Vagina (tissue), 2 donors: ENCODE measurements around the gene ZNF785.

ENCODE experiments used
- POLR2AphosphoS5 ChIP-seq, 2 donors: sonication (generic); formaldehyde crosslinking; IDR thresholded peaks; one replicate each; pipeline ENCODE4 v1.9.0; 2017; ENCODE audit warnings: antibody characterized with exemption in 2 of 2, mild to moderate bottlenecking in 2 of 2, low read depth in 1 of 2; ENCODE audit not compliant: insufficient read depth in 1 of 2
- TF ChIP-seq, protein P1 (sequence below), 3 experiments: fragments of 450-650 bp in 2 of 3; fragments of 200-600 bp in 1 of 3; sonication (generic) in 1 of 3; IDR thresholded peaks; one replicate each; pipeline ENCODE4 v1.5.1; 2017 to 2019; ENCODE audit warnings: antibody characterized with exemption in 3 of 3, mild to moderate bottlenecking in 2 of 3, moderate library complexity in 2 of 3

- TF ChIP-seq POLR2AphosphoS5 (IDR thresholded peaks at IDR 0.05; ENCODE audit: insufficient read depth in 1 of 2, low read depth in 1 of 2) = no peak
- TF ChIP-seq, protein P1, sequence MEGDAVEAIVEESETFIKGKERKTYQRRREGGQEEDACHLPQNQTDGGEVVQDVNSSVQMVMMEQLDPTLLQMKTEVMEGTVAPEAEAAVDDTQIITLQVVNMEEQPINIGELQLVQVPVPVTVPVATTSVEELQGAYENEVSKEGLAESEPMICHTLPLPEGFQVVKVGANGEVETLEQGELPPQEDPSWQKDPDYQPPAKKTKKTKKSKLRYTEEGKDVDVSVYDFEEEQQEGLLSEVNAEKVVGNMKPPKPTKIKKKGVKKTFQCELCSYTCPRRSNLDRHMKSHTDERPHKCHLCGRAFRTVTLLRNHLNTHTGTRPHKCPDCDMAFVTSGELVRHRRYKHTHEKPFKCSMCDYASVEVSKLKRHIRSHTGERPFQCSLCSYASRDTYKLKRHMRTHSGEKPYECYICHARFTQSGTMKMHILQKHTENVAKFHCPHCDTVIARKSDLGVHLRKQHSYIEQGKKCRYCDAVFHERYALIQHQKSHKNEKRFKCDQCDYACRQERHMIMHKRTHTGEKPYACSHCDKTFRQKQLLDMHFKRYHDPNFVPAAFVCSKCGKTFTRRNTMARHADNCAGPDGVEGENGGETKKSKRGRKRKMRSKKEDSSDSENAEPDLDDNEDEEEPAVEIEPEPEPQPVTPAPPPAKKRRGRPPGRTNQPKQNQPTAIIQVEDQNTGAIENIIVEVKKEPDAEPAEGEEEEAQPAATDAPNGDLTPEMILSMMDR (IDR thresholded peaks at IDR 0.05) = no peak
These were observed 33.7 kb upstream of the ZNF785 start for GRCh38 chr16:30619202-30619601.
